Stimulated activated CD8-positive, alpha-beta memory T cell treated with anti-CD3 and anti-CD28 coated beads, Interleukin-15, amount 100 ng/mL, for 1 hour (primary cell): ENCODE measurements around the gene ASF1B.

ENCODE experiments used
- DNase-seq: peaks from one replicate; pipeline ENCODE4 v3.0.0-alpha.2; 2020; ENCODE audit warnings: low read depth

ASF1B gene

GRCh38 chr19:14085309-14085995, 50.9 kb downstream of the ASF1B start, which contains the start of gene C19orf67:
Gene C19orf67, minus strand, starts transcription at chr19:14085783. Its CDS starts 156 bp downstream, at chr19:14085627.
- DNase-seq, result no peak

GRCh38 chr19:14082675-14082960, 53.8 kb downstream of the ASF1B start:
- no peak for DNase-seq

- DNase-seq, result no peak
Measured at GRCh38 chr19:14081797-14082674, 54.4 kb downstream of the ASF1B start.

GRCh38 chr19:14080887-14081796, 55.2 kb downstream of the ASF1B start:
- peak; percentile 99 for DNase-seq

- DNase-seq, result no peak
Measured at GRCh38 chr19:14078411-14078810, 58.0 kb downstream of the ASF1B start.

GRCh38 chr19:14073925-14074838, 62.2 kb downstream of the ASF1B start:
- no peak for DNase-seq

- DNase-seq, result peak; percentile 45
Measured at GRCh38 chr19:14073261-14073924, 63.0 kb downstream of the ASF1B start.

GRCh38 chr19:14072535-14073260, 63.7 kb downstream of the ASF1B start, which contains the start of gene MISP3:
Gene MISP3, plus strand, starts transcription at chr19:14072786. Its CDS starts 524 bp downstream, at chr19:14073310.
- no peak for DNase-seq

GRCh38 chr19:14070268-14071050, 65.9 kb downstream of the ASF1B start:
- no peak for DNase-seq
